OCI-LY3 (cell line): Measurements from ENCODE around the gene PKNOX1.
"Not testable (repeated sequence)": the region's sequence is repeated elsewhere in the genome, so short reads cannot be mapped to it uniquely, and the experiment has no call there.

ENCODE experiments used
- EZH2phosphoT487 ChIP-seq: fragments of 200-600 bp; shearing (Covaris generic); IDR thresholded peaks from 2 replicates; pipeline ENCODE4 v1.6.1; 2018; ENCODE audit warnings: antibody characterized with exemption, mixed run types, low read depth
- TF ChIP-seq, protein P1 (sequence below): fragments of 200-600, 300-600 bp; sonication (generic); IDR thresholded peaks from 2 replicates; pipeline ENCODE4 v1.5.1; 2014; ENCODE audit warnings: antibody characterized with exemption, low read length, low read depth

DNA sequence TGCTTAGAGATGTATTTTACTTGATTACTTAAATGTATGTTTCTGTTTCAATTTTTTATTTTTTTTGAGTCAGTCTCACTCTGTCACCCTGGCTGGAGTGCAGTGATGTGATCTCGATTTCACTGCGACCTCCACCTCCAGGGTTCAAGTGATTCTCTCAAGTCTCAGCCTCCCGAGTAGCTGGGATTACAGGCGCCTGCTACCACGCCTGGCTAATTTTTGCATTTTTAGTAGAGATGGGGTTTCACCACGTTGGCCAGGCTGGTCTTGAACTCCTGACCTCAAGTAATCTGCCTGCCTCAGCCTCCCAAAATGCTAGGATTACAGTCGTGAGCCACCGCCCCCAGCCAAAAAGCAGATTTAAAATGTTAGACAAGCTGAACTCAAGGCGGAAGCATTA lies 15.0 kb downstream of the PKNOX1 start:
- TF ChIP-seq, protein P1, sequence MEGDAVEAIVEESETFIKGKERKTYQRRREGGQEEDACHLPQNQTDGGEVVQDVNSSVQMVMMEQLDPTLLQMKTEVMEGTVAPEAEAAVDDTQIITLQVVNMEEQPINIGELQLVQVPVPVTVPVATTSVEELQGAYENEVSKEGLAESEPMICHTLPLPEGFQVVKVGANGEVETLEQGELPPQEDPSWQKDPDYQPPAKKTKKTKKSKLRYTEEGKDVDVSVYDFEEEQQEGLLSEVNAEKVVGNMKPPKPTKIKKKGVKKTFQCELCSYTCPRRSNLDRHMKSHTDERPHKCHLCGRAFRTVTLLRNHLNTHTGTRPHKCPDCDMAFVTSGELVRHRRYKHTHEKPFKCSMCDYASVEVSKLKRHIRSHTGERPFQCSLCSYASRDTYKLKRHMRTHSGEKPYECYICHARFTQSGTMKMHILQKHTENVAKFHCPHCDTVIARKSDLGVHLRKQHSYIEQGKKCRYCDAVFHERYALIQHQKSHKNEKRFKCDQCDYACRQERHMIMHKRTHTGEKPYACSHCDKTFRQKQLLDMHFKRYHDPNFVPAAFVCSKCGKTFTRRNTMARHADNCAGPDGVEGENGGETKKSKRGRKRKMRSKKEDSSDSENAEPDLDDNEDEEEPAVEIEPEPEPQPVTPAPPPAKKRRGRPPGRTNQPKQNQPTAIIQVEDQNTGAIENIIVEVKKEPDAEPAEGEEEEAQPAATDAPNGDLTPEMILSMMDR, result not testable (repeated sequence)
- not testable (repeated sequence) for TF ChIP-seq EZH2phosphoT487
